ENCODE measurements around the gene HRAS.

- TF ChIP-seq CTCF (IDR thresholded peaks at IDR 0.05) (no peak), POLR2A (IDR thresholded peaks at IDR 0.05) (no peak)
Measured at GRCh38 chr11:567011-567628, 31.7 kb upstream of the HRAS start.
